ENCODE results near the gene PPARG.
"Not testable (repeated sequence)": the region's sequence is repeated elsewhere in the genome, so short reads cannot be mapped to it uniquely, and the experiment has no call there.

Gene PPARG

DNA sequence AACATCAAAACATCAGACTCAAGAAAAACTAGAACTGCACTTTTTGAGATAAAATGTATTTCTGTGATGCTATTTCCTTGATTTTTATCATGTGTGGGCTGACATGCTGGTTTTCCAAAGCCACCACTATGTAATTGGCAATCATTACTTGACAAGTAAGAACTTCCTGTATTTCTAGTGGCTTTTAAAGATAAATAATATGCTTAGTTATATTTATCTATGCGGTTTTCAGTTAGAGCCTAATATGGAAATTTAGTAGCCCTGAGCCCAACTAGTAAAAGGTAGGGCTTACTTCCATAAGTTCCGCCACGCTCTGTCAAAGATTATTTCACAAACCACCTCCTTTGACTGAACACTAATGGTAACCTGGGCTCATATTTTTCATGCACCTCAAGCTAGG lies 91.6 kb downstream of the PPARG start:
- ATAC-seq (no peak), DNase-seq (no peak)

DNA sequence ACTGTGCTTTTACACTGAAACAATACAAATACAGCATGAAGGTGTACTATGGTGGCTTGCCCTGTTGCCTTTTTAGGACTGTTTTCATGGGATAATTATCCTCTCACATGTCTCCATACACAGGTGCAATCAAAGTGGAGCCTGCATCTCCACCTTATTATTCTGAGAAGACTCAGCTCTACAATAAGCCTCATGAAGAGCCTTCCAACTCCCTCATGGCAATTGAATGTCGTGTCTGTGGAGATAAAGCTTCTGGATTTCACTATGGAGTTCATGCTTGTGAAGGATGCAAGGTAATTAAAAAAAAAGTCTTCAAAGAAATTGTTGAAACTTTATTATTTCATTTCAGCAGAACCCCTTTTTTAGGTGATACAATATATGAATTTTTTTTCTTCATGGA lies 92.3 kb downstream of the PPARG start:
- ATAC-seq (no peak), DNase-seq (no peak)

DNA sequence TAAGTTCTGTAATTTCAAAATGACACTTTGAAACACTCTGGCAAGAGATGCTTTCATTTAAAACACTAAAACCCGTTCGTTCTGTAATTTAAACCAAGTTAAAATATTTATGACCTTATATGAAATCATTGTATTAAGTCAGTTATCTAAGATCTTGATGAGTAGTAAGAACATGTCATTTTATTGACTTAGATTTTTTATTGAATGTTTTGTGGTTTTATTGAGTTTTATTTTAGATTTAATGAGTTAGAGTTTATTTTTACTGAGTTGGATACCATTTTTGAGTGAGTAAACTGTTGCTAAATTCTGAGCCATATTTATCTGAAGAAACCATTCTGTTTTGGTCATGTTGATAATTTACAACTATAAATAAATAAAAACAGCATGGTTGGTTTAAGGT lies 94.3 kb downstream of the PPARG start:
- ATAC-seq: no peak
- no peak for DNase-seq

DNA sequence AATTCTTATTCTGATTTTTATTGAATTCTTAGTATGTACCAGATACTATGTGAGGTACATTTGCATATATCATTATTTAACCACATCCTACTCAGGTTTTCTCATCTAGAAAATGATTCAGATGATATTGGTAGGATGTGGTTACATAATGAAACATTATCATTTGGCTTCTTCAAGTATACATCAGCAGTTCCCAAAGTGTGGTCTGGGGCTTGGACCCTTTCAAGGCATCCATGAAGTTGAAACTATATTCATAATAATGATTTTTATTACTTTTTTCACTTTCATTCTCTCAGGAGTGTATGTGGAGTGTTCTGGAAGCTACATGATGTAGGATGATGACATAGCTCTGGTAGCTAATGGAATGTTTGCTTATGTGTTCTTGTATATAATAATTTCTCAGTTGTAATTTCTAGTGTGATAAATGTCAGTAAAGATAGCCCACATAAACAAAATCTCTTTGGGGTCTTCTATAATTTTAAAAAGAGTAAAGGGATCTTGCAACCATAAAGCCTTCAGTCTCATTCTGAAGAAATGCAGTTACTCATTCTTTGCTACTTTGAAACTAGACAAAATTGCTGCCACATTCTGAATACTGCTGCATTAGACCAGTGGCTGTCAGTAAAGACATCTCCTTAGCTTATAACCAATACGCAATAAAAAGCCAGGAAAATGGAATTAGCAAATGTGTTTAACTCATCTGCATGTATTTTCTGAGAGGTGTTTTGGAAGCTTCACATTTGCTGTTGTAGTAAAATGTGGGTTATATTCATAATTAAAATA lies 95.8 kb downstream of the PPARG start:
- no peak for DNase-seq
- peak; percentile 49 for ATAC-seq

DNA sequence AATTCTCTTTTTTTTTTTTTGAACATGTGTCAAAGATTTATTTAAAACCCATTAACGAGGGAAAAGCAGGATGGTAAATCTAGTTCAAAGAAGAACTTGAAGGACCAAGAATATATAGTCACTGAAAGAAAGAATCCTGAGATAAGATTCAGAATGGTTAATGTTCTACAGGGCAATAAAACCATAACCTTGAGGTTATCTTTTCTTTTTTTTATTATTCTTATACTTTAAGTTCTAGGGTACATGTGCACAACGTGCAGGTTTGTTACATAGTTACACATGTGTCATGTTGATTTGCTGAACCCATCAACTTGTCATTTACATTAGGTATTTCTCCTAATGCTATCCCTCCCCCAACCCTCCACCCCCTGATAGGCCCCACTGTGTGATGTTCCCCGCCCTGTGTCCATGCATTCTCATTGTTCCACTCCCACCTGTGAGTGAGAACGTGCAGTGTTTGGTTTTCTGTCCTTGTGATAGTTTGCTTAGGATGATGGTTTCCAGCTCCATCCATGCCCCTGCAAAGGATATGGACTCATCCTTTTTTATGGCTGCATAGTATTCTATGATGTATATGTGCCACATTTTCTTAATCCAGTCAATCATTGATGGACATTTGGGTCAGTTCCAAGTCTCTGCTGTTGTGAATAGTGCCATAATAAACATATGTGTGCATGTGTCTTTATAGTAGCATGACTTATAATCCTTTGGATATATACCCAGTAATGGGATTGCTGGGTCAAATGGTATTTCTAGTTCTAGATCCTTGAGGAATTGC lies 97.8 kb downstream of the PPARG start:
- not testable (repeated sequence) for ATAC-seq, DNase-seq

DNA sequence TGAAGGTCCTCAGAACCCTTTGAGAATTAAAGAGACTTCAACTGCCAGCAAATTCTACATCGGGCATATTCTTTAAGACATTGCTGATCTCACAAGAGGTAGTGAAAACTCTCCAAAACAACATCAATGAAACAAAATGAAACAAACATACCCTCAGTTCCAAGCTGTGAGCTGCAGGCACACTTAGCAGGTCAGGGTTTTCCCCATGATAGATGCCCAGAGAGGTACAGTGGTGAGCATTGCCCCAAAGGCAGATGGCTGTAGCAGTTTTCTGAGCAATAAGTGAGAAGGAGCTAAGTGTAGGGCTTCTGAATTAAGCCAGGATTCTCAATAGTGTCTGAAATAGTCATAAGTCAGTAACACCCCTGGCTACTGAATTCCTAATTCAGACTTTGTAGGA lies 99.3 kb downstream of the PPARG start:
- DNase-seq: no peak
- ATAC-seq: no peak

DNA sequence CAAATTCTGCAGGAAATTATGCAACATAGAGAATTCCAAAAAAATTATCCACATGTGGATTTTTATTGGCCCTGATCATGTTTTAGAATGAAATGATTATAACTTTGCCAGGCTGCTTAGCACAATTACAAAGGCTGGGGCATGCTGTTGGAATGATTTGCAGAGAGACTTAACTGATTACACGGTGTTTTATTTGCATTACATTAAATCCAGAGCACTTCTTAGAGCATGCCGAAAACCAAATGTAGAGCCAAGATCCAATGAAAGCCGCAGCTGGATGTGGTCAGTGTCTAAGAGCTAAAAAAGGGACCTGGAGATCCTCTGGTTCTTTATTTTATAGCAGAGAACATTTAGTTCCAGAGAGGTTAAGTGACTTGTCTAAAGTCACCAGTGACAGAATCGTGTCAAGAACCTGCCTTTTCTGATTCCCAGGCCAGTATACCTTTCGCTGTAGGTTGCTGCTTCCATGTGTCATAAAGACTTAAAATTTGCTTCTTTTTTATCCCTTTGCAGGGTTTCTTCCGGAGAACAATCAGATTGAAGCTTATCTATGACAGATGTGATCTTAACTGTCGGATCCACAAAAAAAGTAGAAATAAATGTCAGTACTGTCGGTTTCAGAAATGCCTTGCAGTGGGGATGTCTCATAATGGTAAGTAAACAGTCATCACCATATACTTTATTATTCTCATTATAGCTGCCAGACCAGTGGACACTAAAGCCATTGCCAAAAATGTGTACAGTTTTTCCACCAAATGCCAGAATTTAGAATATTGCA lies 103.4 kb downstream of the PPARG start:
- no peak for DNase-seq
- ATAC-seq: no peak

DNA sequence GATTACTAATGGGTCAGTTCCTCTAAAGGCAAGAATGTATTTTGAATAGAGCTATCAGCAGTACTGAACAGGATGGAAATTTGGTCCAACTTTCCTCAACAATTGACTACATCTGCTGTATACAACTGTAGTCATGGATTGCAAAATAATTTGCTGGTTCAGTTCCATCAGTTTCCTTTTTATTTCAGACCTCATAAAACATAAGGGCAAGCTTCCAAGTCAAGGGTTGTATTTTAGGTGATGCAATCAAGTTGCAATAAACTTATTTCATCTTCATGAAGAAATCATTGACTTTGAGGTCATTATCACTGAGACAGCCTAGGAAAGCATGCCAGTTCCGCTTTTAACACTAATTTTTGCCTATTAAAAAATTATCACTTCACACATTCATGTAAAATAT lies 105.0 kb downstream of the PPARG start:
- ATAC-seq: no peak
- no peak for DNase-seq

DNA sequence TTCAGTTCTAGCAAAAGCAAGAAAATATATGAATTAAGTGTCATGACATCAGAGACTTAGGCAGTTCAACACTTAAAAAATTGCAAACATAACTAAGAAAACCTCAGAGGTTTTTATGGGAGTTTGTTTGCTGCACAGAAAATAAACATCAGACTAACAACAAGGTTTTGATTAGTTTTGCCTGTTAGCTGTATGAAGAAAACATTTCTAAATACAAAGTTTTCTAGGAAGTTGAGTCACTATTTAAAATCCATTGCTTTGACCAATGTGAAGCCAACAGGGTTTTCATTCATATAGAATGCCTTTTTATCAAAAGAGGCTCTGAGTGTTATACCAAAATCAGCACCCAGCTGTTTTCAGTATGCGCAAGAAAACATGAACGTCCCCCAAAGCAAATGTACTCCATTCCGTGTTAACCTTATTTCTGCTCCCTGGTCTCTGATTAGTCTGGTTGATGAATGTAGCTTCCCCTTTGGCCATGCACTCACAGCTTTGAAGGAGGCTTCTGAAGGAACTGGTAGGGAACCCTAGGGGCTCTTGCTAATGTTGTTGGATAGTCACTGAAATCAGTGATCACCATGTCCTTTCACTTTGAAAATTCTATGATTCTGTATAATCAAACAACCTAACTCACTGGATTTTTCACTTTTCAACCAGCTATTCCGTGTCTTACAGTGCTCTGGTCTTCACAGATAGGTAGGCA lies 105.8 kb downstream of the PPARG start:
- no peak for DNase-seq

DNA sequence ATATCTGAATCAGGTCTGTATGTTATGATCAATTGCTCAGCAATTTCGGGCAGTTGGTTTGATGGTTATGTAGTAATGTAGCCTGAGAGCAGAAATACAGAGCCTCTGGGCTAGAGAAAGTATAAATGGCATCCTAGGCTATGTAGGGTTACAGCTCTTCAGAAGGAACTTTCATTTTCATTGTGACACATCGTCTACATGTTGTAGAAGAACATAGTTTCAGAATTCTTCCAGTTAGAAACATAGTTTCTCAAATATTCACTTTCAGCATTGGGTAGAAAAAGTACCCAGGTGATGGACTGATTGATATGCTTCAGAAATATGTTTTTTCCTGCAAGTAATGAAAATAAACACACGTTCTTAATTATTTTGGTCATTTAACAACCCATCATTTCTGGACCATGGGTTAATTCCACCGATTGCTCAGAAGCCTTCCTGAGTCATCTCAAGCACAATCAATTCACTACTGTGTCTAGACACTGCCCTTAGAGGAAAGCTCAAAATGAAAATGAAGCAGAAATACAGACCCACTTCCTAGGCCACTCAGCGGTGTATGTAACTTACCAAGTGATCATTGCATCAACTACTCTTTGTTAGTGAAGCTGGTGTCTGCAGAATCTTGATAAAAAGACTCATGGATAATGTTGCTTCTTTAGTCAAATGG lies 106.6 kb downstream of the PPARG start:
- DNase-seq (no peak), ATAC-seq (peak; percentile 95)

More for the DNA sequence above, 105.8 kb downstream of the PPARG start:
- no peak for ATAC-seq

DNA sequence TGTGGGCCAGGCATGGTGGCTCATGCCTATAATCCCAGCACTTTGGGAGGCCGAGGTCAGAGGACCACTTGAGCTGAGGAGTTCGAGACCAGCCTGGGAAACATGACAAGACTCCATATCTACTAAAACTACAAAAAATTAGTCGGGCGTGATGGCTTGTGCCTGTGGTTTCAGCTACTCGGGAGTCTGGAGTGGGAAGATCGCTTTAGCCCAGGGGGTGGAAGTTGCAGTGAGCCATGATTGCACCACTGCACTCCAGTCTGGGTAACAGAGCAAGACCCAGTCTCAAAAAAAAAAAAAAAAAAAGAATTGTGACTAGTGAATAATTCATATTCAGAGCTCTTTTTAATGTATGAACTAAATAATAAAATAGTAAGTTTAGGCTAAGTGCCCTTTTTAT lies 107.6 kb downstream of the PPARG start:
- DNase-seq: no peak
- no peak for ATAC-seq

DNA sequence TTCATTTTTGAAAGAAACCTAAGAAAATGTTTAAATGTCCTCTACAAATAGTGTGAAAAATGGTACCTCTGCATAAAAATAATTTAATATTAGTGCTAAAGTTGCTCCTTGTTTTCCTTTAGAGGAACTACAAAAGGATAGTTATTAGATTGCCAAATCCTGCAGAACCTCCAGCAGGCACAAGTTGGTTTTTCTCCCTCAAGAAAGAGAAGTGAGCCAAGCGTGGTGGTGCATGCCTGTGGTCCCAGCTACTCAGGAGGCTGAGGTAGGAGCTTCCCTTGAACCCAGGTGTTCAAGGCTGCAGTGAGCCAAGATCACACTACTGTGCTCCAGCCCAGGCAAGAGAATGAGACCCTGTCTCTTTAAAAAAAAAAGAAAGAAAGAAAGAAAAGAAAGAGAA lies 110.4 kb downstream of the PPARG start:
- no peak for DNase-seq
- ATAC-seq: no peak

DNA sequence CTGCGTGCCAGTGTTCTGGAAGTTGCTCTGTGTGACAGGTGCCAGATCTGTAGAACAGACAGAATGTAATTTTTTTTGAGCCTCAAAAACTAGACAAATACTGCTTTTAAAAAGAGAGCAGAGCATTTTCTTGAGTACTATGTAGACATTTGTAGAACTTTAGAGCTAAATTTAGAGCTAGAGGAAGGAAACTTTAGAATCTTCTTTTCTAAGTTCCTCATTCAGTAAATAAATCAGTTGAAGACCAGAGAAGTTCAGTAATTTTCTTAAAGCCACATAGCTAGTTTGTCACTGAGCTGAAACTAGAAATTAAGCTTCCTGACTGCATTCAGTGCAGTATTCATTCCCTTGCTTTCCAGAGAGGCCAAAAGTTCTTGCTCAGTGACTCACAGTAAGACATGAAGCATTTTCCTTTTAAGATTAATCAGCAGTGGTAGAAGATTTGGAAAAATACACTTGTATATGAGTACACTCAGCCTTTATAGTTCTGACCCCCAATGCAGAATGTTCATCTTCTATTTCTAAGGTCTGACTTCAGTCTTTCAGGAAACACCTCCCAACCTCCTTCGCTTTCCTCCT lies 111.8 kb downstream of the PPARG start:
- ATAC-seq (peak; percentile 83), DNase-seq (no peak)

DNA sequence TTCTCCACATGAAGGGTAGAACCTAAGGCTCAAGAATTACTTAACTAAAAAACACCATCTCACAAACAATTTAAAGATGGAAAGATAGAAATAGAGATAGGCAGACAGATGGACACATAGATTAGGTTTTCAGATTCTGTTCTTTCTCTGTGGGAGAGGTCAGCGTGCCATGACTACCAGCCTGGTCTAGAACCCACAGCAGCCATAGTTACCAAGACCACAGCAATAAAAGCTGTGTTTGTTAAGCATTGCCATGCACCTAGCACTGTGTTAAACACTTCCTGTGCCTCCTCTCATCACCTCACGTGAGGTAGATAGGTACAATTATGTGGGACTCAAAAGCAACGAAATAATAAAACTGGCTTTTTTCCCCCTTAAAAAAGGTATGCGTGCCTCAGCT lies 112.3 kb downstream of the PPARG start:
- DNase-seq (no peak), ATAC-seq (peak; percentile 28)

DNA sequence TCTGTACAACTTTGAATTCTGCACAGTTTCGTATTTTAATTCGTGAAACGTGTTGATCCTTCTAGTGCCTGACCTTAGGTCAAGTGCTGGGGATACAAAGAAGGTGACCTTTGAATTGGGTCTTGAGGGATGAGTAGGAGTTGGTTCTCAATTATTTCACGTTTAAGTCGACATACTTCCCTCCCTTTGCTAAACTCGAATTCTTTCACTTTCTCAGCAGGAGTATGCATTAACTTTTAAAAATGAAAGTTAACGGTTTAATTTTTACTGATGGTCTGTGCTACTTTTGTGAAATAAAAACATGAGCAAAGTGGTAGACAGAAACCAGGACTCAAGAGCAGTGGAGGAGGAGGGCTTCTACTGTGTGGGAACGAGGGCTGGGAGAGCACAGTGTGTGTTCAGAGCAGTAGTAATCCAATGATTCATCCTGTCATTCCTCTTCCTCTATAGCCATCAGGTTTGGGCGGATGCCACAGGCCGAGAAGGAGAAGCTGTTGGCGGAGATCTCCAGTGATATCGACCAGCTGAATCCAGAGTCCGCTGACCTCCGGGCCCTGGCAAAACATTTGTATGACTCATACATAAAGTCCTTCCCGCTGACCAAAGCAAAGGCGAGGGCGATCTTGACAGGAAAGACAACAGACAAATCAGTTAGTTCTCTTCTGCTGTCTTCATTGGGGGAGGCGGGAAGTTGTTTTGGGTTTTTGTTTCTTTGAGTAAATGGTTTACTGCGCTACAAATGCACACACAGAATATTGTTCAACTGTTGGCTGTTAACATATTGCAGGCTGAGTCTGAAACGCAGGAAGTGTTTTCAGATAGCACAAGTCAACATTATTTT lies 116.8 kb downstream of the PPARG start:
- no peak for ATAC-seq

DNA sequence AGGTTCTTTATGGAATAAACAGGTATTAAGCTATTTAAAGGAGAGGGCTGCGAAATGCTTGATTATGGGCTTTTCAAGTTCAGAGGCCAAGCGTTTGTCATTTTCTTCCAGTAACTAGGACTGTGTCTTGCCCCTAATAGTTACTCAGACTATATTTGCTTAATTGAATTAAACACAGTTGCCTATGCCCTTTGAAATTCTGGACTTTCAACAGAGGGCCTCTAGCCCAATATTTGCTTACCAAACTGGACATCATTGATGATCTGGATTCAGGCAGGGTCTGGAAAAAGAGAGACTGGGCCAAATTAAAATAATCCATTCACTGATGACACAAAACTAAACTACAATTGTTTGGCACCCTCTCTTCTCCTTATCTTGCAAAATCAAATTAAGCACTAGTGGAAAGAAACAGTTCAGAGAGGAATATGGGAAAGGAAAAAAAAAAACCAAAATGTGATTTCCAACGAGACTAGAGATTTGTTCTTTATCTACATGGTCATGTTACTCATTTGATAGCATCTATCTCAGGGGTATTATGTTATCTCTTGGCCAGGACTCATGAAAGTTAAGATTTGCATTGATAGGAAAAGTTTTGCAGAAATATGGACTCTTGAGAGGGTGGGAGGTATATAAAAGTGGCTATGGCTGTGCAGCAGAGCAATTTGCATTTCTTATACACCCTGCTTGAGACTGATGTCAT lies 120.3 kb downstream of the PPARG start:
- ATAC-seq (no peak), DNase-seq (no peak)

More for the DNA sequence above, 116.8 kb downstream of the PPARG start:
- DNase-seq: no peak

DNA sequence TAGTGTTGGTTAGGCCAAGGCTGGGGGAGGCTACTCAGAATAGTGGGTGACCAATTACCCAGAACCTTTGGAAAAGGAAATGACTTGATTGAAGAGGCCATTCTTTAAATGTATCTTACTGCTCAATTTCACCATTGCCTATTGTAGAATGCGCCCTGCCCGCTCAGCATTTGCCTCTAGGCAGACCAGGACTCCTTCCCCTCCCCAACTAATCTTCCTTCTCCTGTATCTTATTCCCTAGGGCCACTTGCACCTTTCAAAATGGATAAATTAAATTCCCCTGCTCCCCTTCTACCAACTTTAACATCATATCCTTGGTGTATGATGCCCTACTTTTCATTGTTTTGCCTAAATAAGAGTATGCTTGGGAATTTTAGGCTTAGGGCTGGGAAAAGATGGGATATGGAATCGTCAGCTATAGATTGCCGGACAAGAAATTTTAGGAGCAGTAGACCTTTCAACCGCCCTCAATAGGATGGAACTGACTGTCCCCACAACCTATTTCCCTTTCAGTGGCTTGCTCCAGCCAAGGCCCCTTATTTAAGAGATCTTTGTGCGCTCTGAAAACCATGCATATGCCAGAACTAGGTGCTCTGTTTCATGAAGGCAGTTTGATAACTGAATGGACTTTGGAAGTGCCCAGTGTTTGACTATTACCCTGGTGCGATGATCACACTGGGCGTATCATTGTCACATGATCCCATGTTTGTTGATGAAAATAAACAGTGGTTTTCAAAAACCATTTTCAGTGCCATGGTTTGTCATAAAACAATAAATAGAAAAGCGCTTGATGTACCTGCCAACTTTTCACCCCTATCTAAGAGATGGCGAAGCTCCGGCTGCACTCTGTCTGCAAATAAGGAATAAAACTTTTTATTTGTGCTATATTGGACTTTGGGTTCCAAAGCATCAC lies 121.1 kb downstream of the PPARG start:
- no peak for ATAC-seq
- no peak for DNase-seq

DNA sequence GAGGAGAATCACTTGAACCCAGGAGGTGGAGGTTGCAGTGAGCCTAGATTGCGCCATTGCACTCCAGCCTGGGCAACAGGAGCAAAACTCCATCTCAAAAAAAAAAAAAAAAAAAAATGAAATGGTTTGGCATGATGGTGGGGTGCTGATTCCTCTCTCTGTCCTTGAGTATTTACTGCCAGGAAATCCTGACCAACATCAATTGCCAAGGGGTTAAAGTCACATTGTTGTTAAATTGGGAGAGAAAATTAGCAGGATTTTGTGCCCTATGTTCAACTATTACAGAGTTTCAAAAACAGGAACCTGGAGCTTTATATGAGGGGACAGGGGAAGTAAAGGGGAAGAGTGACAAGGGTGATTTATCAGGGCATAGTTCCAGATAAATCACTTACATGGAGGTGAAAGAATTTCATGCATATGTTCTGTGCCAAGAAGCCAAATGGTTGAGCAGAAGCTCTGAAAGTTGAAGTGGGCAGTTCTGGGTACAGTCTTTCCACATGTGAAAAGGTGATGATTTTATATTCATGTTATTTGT lies 124.9 kb downstream of the PPARG start:
- ATAC-seq (no peak), DNase-seq (no peak)

Data from stimulated activated naive CD8-positive, alpha-beta T cell treated with anti-CD3 and anti-CD28 coated beads, Interleukin-15, Interleukin-2, amounts not matched to agents 100 U/mL and 50 U/mL, for 24 hours (primary cell).